Activated T-helper 17 cell treated with anti-CD3 and anti-CD28 coated beads, Interleukin-2, amount 50 U/mL, for 72 hours (primary cell): ENCODE measurements around the gene TAS2R42. TPM values are rescaled to one million over a fixed set of nuclear protein-coding genes. Genes with fewer than 3 reads are reported as not detected.
A peak's percentile ranks its signal among the peaks of the same experiment; 100 is the strongest.

ENCODE experiments used
- ATAC-seq: fragments of 150-1000 bp; cut with Tn5 transposase; replicated peaks from 2 replicates; pipeline ENCODE4 v1.10.0; 2021; ENCODE audit warnings: mild to moderate bottlenecking, moderate library complexity
- H3K27ac Mint-ChIP-seq: one replicate; pipeline ENCODE4 v1.8.0; 2022; ENCODE audit warnings: mixed read lengths
- H3K27me3 Mint-ChIP-seq: one replicate; pipeline ENCODE4 v1.8.0; 2022; ENCODE audit warnings: mixed read lengths
- H3K36me3 Mint-ChIP-seq: one replicate; pipeline ENCODE4 v1.8.0; 2022; ENCODE audit warnings: low read depth, mild to moderate bottlenecking, mixed read lengths
- H3K4me1 Mint-ChIP-seq: one replicate; pipeline ENCODE4 v1.8.0; 2022; ENCODE audit warnings: mixed read lengths
- H3K4me3 Mint-ChIP-seq: one replicate; pipeline ENCODE4 v1.8.0; 2022; ENCODE audit warnings: mild to moderate bottlenecking, mixed read lengths
- H3K9me3 Mint-ChIP-seq: one replicate; pipeline ENCODE4 v1.8.0; 2022; ENCODE audit warnings: mixed read lengths
- total RNA-seq, 2 donors: library from RNA; stranded (reverse); gene quantifications; one replicate each; pipeline ENCODE4 v1.2.3, GENCODE V29; 2022

Gene TAS2R42
- not detected for total RNA-seq

GRCh38 chr12:11186837-11187236 lies at the start of gene TAS2R42:
Gene TAS2R42 (minus strand): TSS chr12:11186937. CDS start chr12:11186937, 0 bp downstream.
- no peaks in the 10 kb centered on the region for H3K9me3 Mint-ChIP-seq
- H3K4me3 Mint-ChIP-seq, result no peak within 1 kb of the TSS
- no peaks in the 10 kb centered on the region for H3K27me3 Mint-ChIP-seq
- no peak for ATAC-seq
- no peak within 1 kb of the TSS for H3K27ac Mint-ChIP-seq
- no peaks in the 10 kb centered on the region for H3K36me3 Mint-ChIP-seq
- no peaks in the 10 kb centered on the region for H3K4me1 Mint-ChIP-seq

GRCh38 chr12:11233532-11233931 lies 46.8 kb upstream of the TAS2R42 start:
- no peak for ATAC-seq
- Mint-ChIP-seq H3K27ac (no peak overlapping the region), H3K4me1 (no peaks in the 10 kb centered on the region), H3K4me3 (no peak overlapping the region), H3K36me3 (no peaks in the 10 kb centered on the region), H3K9me3 (no peaks in the 10 kb centered on the region), H3K27me3 (no peaks in the 10 kb centered on the region)

GRCh38 chr12:11228296-11228879 lies 41.7 kb upstream of the TAS2R42 start:
- Mint-ChIP-seq H3K27ac (no peak overlapping the region), H3K9me3 (no peaks in the 10 kb centered on the region), H3K36me3 (no peaks in the 10 kb centered on the region), H3K4me3 (no peak overlapping the region), H3K27me3 (no peaks in the 10 kb centered on the region), H3K4me1 (no peaks in the 10 kb centered on the region)
- ATAC-seq, result no peak

GRCh38 chr12:11227373-11227772 lies 40.6 kb upstream of the TAS2R42 start:
- Mint-ChIP-seq H3K27ac (no peak overlapping the region), H3K4me3 (no peak overlapping the region), H3K36me3 (no peaks in the 10 kb centered on the region), H3K27me3 (no peaks in the 10 kb centered on the region), H3K9me3 (peaks cover 5% of the 10 kb centered on the region), H3K4me1 (no peaks in the 10 kb centered on the region)
- ATAC-seq, result no peak

- no peak for ATAC-seq
- Mint-ChIP-seq H3K36me3 (peaks cover 5% of the 10 kb centered on the region), H3K9me3 (no peaks in the 10 kb centered on the region), H3K27me3 (no peaks in the 10 kb centered on the region), H3K4me3 (no peak overlapping the region), H3K4me1 (no peaks in the 10 kb centered on the region), H3K27ac (no peak overlapping the region)
Observed at GRCh38 chr12:11209113-11209512, 22.4 kb upstream of the TAS2R42 start.

GRCh38 chr12:11204173-11204572 lies 17.4 kb upstream of the TAS2R42 start:
- Mint-ChIP-seq H3K27ac (no peak overlapping the region), H3K4me3 (no peak overlapping the region), H3K9me3 (no peaks in the 10 kb centered on the region), H3K4me1 (no peaks in the 10 kb centered on the region), H3K27me3 (no peaks in the 10 kb centered on the region), H3K36me3 (no peaks in the 10 kb centered on the region)
- ATAC-seq, result no peak

GRCh38 chr12:11202811-11203210 lies 16.1 kb upstream of the TAS2R42 start:
- no peak overlapping the region for H3K27ac Mint-ChIP-seq
- no peaks in the 10 kb centered on the region for H3K4me1 Mint-ChIP-seq
- no peak overlapping the region for H3K4me3 Mint-ChIP-seq
- H3K9me3 Mint-ChIP-seq, result no peaks in the 10 kb centered on the region
- no peaks in the 10 kb centered on the region for H3K36me3 Mint-ChIP-seq
- H3K27me3 Mint-ChIP-seq, result no peaks in the 10 kb centered on the region
- ATAC-seq, result no peak

- no peaks in the 10 kb centered on the region for H3K27me3 Mint-ChIP-seq
- peak; percentile 58 for ATAC-seq
- no peak overlapping the region for H3K4me3 Mint-ChIP-seq
- H3K36me3 Mint-ChIP-seq, result no peaks in the 10 kb centered on the region
- no peak overlapping the region for H3K27ac Mint-ChIP-seq
- H3K9me3 Mint-ChIP-seq, result no peaks in the 10 kb centered on the region
- no peaks in the 10 kb centered on the region for H3K4me1 Mint-ChIP-seq
Observed at GRCh38 chr12:11183011-11183410, 3.7 kb downstream of the TAS2R42 start.

- no peak overlapping the region for H3K4me3 Mint-ChIP-seq
- no peaks in the 10 kb centered on the region for H3K36me3 Mint-ChIP-seq
- H3K4me1 Mint-ChIP-seq, result no peaks in the 10 kb centered on the region
- H3K27me3 Mint-ChIP-seq, result no peaks in the 10 kb centered on the region
- ATAC-seq, result no peak
- no peak overlapping the region for H3K27ac Mint-ChIP-seq
- H3K9me3 Mint-ChIP-seq, result no peaks in the 10 kb centered on the region
Observed at GRCh38 chr12:11182529-11182928, 4.2 kb downstream of the TAS2R42 start.

GRCh38 chr12:11178250-11178649 lies 8.5 kb downstream of the TAS2R42 start:
- Mint-ChIP-seq H3K9me3 (no peaks in the 10 kb centered on the region), H3K27ac (no peak overlapping the region), H3K4me3 (no peak overlapping the region), H3K4me1 (peaks cover 5% of the 10 kb centered on the region), H3K27me3 (no peaks in the 10 kb centered on the region), H3K36me3 (peaks cover 30% of the 10 kb centered on the region)
- ATAC-seq, result no peak

- no peaks in the 10 kb centered on the region for H3K27me3 Mint-ChIP-seq
- H3K4me3 Mint-ChIP-seq, result no peak overlapping the region
- H3K27ac Mint-ChIP-seq, result no peak overlapping the region
- H3K9me3 Mint-ChIP-seq, result no peaks in the 10 kb centered on the region
- ATAC-seq, result no peak
- H3K36me3 Mint-ChIP-seq, result peaks cover 69% of the 10 kb centered on the region
- peaks cover 26% of the 10 kb centered on the region for H3K4me1 Mint-ChIP-seq
Observed at GRCh38 chr12:11174022-11174421, 12.7 kb downstream of the TAS2R42 start.

- H3K36me3 Mint-ChIP-seq, result peaks cover 88% of the 10 kb centered on the region
- no peak for ATAC-seq
- no peaks in the 10 kb centered on the region for H3K27me3 Mint-ChIP-seq
- H3K27ac Mint-ChIP-seq, result peak overlapping the region; percentile 100
- H3K4me3 Mint-ChIP-seq, result peak overlapping the region; percentile 100
- H3K4me1 Mint-ChIP-seq, result peaks cover 38% of the 10 kb centered on the region
- H3K9me3 Mint-ChIP-seq, result no peaks in the 10 kb centered on the region
Observed at GRCh38 chr12:11171969-11172675, 14.6 kb downstream of the TAS2R42 start.

GRCh38 chr12:11171145-11171968 lies 15.4 kb downstream of the TAS2R42 start, which contains the start of gene SMIM10L1:
Gene SMIM10L1 (plus strand): TSS chr12:11171194. CDS start chr12:11171357, 163 bp downstream.
- peak within 1 kb of the TSS; percentile 100 for H3K4me3 Mint-ChIP-seq
- H3K27me3 Mint-ChIP-seq, result no peaks in the 10 kb centered on the region
- peaks cover 88% of the 10 kb centered on the region for H3K36me3 Mint-ChIP-seq
- H3K27ac Mint-ChIP-seq, result peak within 1 kb of the TSS; percentile 100
- peak; percentile 97 for ATAC-seq
- H3K9me3 Mint-ChIP-seq, result no peaks in the 10 kb centered on the region
- peaks cover 38% of the 10 kb centered on the region for H3K4me1 Mint-ChIP-seq

- ATAC-seq, result no peak
- Mint-ChIP-seq H3K36me3 (peaks cover 89% of the 10 kb centered on the region), H3K27ac (peak overlapping the region; percentile 100), H3K4me1 (peaks cover 38% of the 10 kb centered on the region), H3K9me3 (no peaks in the 10 kb centered on the region), H3K27me3 (no peaks in the 10 kb centered on the region), H3K4me3 (peak overlapping the region; percentile 100)
Observed at GRCh38 chr12:11170810-11171144, 16.0 kb downstream of the TAS2R42 start.

GRCh38 chr12:11166300-11166699 lies 20.4 kb downstream of the TAS2R42 start:
- H3K27ac Mint-ChIP-seq, result no peak overlapping the region
- no peak for ATAC-seq
- H3K36me3 Mint-ChIP-seq, result peaks cover 91% of the 10 kb centered on the region
- H3K27me3 Mint-ChIP-seq, result no peaks in the 10 kb centered on the region
- H3K9me3 Mint-ChIP-seq, result no peaks in the 10 kb centered on the region
- peaks cover 41% of the 10 kb centered on the region for H3K4me1 Mint-ChIP-seq
- H3K4me3 Mint-ChIP-seq, result no peak overlapping the region
